Mucosa of descending colon (tissue), 3 donors: Measurements from ENCODE around the gene ABR. TPM values are rescaled to one million over a fixed set of nuclear protein-coding genes. Genes with fewer than 3 reads are reported as not detected.
A peak's percentile ranks its signal among the peaks of the same experiment; 100 is the strongest.
"Not testable (repeated sequence)": the region's sequence is repeated elsewhere in the genome, so short reads cannot be mapped to it uniquely, and the experiment has no call there.

Experiments used
- ATAC-seq: fragments of 200-7000 bp; cut with Tn5 transposase; one replicate; pipeline ENCODE4 v1.9.1; 2020; ENCODE audit warnings: mild to moderate bottlenecking, moderate library complexity
- DNase-seq, 3 donors: peaks; one replicate each; pipeline ENCODE4 v3.0.0-alpha.2; 2020
- H3K36me3 ChIP-seq: fragments of 200-600 bp; one replicate; pipeline ENCODE4 v1.8.0; 2021; ENCODE audit warnings: low read depth, mild to moderate bottlenecking
- H3K4me1 ChIP-seq: fragments of 200-600 bp; one replicate; pipeline ENCODE4 v1.8.0; 2021; ENCODE audit warnings: low read depth, mild to moderate bottlenecking
- H3K4me3 ChIP-seq: fragments of 200-600 bp; one replicate; pipeline ENCODE4 v1.8.0; 2021; ENCODE audit warnings: mild to moderate bottlenecking
- H3K9me3 ChIP-seq: fragments of 200-600 bp; one replicate; pipeline ENCODE4 v1.8.0; 2021; ENCODE audit warnings: mild to moderate bottlenecking
- CTCF ChIP-seq: fragments of 200-600 bp; IDR thresholded peaks from one replicate; pipeline ENCODE4 v1.8.0; 2022; ENCODE audit warnings: antibody characterized with exemption, mild to moderate bottlenecking
- intact Hi-C, 2 donors: fragments of 100-400 bp; cut with DNase I in 1 of 2; cut with micrococcal nuclease in 1 of 2; formaldehyde crosslinking; loops; one replicate each; pipeline versions ENCODE4 v1.11.0 to v1.11.1; 2022; cut with DNase I, micrococcal nuclease
- total RNA-seq, 3 donors: library from RNA; stranded (reverse); fragmentation: NEBNext Ultra II Directional in 2 of 3; extraction: Animal tissue kit (Norgen Biotek cat#: 25700) in 2 of 3; gene quantifications; one replicate each; pipeline versions ENCODE4 v1.2.1 to v1.2.4, GENCODE V29; 2021 to 2023
- donor health status: DM: no; HTN: no; CAD: no; lungs with moderate emphysema.
- donor health status: DM: no; HTN: no; CAD: no.
- donor health status: DM: no; HTN: yes; CAD: no.

The ABR gene
- total RNA-seq, 3 donors from 2014 or later, result 257 to 470 (median 292) TPM

GRCh38 chr17:1070411-1070810 is 109.4 kb downstream of the ABR start:
- no peak for TF ChIP-seq CTCF
- ATAC-seq, result no peak
- DNase-seq, result peak in 2 of 3 donors; percentile 24 to 43
- Histone ChIP-seq H3K4me1 (peaks cover 11% of the 10 kb centered on the region), H3K9me3 (no peaks in the 10 kb centered on the region), H3K4me3 (no peak overlapping the region), H3K36me3 (peaks cover 18% of the 10 kb centered on the region)
- intact Hi-C loops, result no loop called here

- ATAC-seq, result no peak
- Histone ChIP-seq H3K9me3 (no peaks in the 10 kb centered on the region), H3K36me3 (peaks cover 18% of the 10 kb centered on the region), H3K4me3 (no peak overlapping the region), H3K4me1 (peaks cover 6% of the 10 kb centered on the region)
- DNase-seq, result peak in 2 of 3 donors; percentile 20 to 33
- intact Hi-C loops, result no loop called here
- no peak for TF ChIP-seq CTCF
Measured at GRCh38 chr17:1069847-1070246, 109.9 kb downstream of the ABR start.

- peaks cover 18% of the 10 kb centered on the region for H3K36me3 ChIP-seq
- DNase-seq (peak in 2 of 3 donors; percentile 10), ATAC-seq (no peak)
- intact Hi-C loops, result no loop called here
- no peaks in the 10 kb centered on the region for H3K9me3 ChIP-seq
- no peak overlapping the region for H3K4me3 ChIP-seq
- no peaks in the 10 kb centered on the region for H3K4me1 ChIP-seq
- no peak for TF ChIP-seq CTCF
Measured at GRCh38 chr17:1068356-1068755, 111.4 kb downstream of the ABR start.

GRCh38 chr17:1067282-1067956 is 112.4 kb downstream of the ABR start:
- intact Hi-C loops, result no loop called here
- Histone ChIP-seq H3K9me3 (no peaks in the 10 kb centered on the region), H3K36me3 (peaks cover 18% of the 10 kb centered on the region), H3K4me1 (no peaks in the 10 kb centered on the region), H3K4me3 (no peak overlapping the region)
- DNase-seq (peak in 2 of 3 donors; percentile 10 to 40), ATAC-seq (peak; percentile 61)
- TF ChIP-seq CTCF, result no peak

- intact Hi-C loops, H3K4me3 ChIP-seq, H3K4me1 ChIP-seq, H3K9me3 ChIP-seq, ATAC-seq, DNase-seq: not testable (repeated sequence)
- H3K36me3 ChIP-seq, result peaks cover 14% of the 10 kb centered on the region
Measured at GRCh38 chr17:1065416-1065815, 114.4 kb downstream of the ABR start.

- no peaks in the 10 kb centered on the region for H3K9me3 ChIP-seq
- peak; percentile 34 to 77 (median 54) for DNase-seq
- intact Hi-C loops, result no loop called here
- H3K36me3 ChIP-seq, result no peaks in the 10 kb centered on the region
- no peak for TF ChIP-seq CTCF
- H3K4me3 ChIP-seq, result no peak overlapping the region
- ATAC-seq, result peak; percentile 89
- H3K4me1 ChIP-seq, result no peaks in the 10 kb centered on the region
Measured at GRCh38 chr17:1060991-1061390, 118.8 kb downstream of the ABR start.
